HCT116 (cell line): ENCODE measurements around the gene PCED1A.

Source experiments
- CBX3 ChIP-seq: IDR thresholded peaks from 2 replicates; pipeline ENCODE4 v1.6.1; 2012; ENCODE audit warnings: low read depth
- CTCF ChIP-seq, 3 experiments: fragments of 200-600 bp in 1 of 3; sonication (generic) in 1 of 3; IDR thresholded peaks in 2 of 3; conservative IDR thresholded peaks in 1 of 3; 2 replicates each; pipeline ENCODE4 v1.5.1; 2012 to 2017; ENCODE audit warnings: low read depth in 2 of 3, low read length in 2 of 3, antibody characterized with exemption in 1 of 3, borderline replicate concordance in 1 of 3, control low read depth in 1 of 3, mild to moderate bottlenecking in 1 of 3, mixed read lengths in 1 of 3, mixed run types in 1 of 3, moderate library complexity in 1 of 3; ENCODE audit not compliant: insufficient read depth in 1 of 3
- EZH2 ChIP-seq: fragments of 200-600 bp; sonication (generic); IDR thresholded peaks from 2 replicates; pipeline ENCODE4 v1.6.1; 2017; ENCODE audit warnings: antibody characterized with exemption, mixed run types
- MAX ChIP-seq: IDR thresholded peaks from 2 replicates; pipeline ENCODE4 v1.6.1; 2012
- POLR2A ChIP-seq: IDR thresholded peaks from 2 replicates; pipeline ENCODE4 v1.7.0; 2011; ENCODE audit warnings: borderline replicate concordance; ENCODE audit not compliant: insufficient read depth, insufficient read length; ENCODE audit errors: extremely low read depth
- POLR2AphosphoS5 ChIP-seq: IDR thresholded peaks from 2 replicates; pipeline ENCODE4 v1.6.1; 2011; ENCODE audit warnings: mild to moderate bottlenecking, low read depth, low read length, moderate library complexity
- RAD21 ChIP-seq: IDR thresholded peaks from 2 replicates; pipeline ENCODE4 v1.6.1; 2012; ENCODE audit warnings: low read depth, mild to moderate bottlenecking
- SIN3A ChIP-seq: IDR thresholded peaks from 2 replicates; pipeline ENCODE4 v1.6.1; 2012; ENCODE audit warnings: low read depth
- ZBTB33 ChIP-seq: IDR thresholded peaks from 2 replicates; pipeline ENCODE4 v1.6.1; 2011; ENCODE audit warnings: mild to moderate bottlenecking, low read length, moderate library complexity; ENCODE audit not compliant: insufficient replicate concordance; ENCODE audit errors: extremely low read depth

GRCh38 chr20:2867081-2867864 lies 26.8 kb upstream of the PCED1A start:
- TF ChIP-seq CTCF (IDR thresholded peaks at IDR 0.05 in 2 of 3, conservative IDR thresholded peaks at IDR 0.05 in 1 of 3; ENCODE audit: borderline replicate concordance in 1 of 3, insufficient read depth in 1 of 3, low read depth in 2 of 3, low read length in 2 of 3) (no peak), RAD21 (no peak), ZBTB33 (no peak), MAX (no peak), POLR2AphosphoS5 (no peak), EZH2 (no peak), CBX3 (no peak), POLR2A (no peak), SIN3A (no peak)
